Astrocyte (in vitro differentiated cells and primary cell): ENCODE data around the gene PER2. TPM values are rescaled to one million over a fixed set of nuclear protein-coding genes. Genes with fewer than 3 reads are reported as not detected.

ENCODE experiments used
- DNase-seq: peaks from one replicate; pipeline ENCODE4 v3.0.0-alpha.2; 2010; ENCODE audit warnings: low read depth
- FAIRE-seq: peaks from 2 replicates; lab custom pipeline; 2011; peaks lifted over from hg19 to GRCh38; lab: Jason Lieb, UNC
- H2AFZ ChIP-seq: 2 replicates; pipeline ENCODE4 v1.6.0; 2012; ENCODE audit warnings: low read depth, low read length, inconsistent platforms
- H3K27ac ChIP-seq: 2 replicates; pipeline ENCODE4 v1.5.1; 2011; ENCODE audit warnings: low read depth, low read length, inconsistent platforms
- H3K27me3 ChIP-seq: 2 replicates; pipeline ENCODE4 v1.6.0; 2011; ENCODE audit warnings: low read length, inconsistent platforms; ENCODE audit not compliant: insufficient read depth
- H3K36me3 ChIP-seq: 2 replicates; pipeline ENCODE4 v1.5.1; 2011; ENCODE audit warnings: low read length, inconsistent platforms; ENCODE audit not compliant: insufficient read depth
- H3K4me1 ChIP-seq: 2 replicates; pipeline ENCODE4 v1.5.1; 2011; ENCODE audit warnings: low read length, inconsistent platforms; ENCODE audit not compliant: insufficient read depth
- H3K4me2 ChIP-seq: 2 replicates; pipeline ENCODE4 v1.6.0; 2012; ENCODE audit warnings: low read length, inconsistent platforms
- H3K4me3 ChIP-seq: 2 replicates; pipeline ENCODE4 v1.5.1; 2011; ENCODE audit warnings: low read depth, mild to moderate bottlenecking, low read length, inconsistent platforms; ENCODE audit not compliant: insufficient read depth
- H3K79me2 ChIP-seq: 2 replicates; pipeline ENCODE4 v1.6.0; 2012; ENCODE audit warnings: mild to moderate bottlenecking, low read length, inconsistent platforms; ENCODE audit not compliant: insufficient read depth
- H3K9ac ChIP-seq: 2 replicates; pipeline ENCODE4 v1.6.0; 2012; ENCODE audit warnings: mild to moderate bottlenecking, low read length, inconsistent platforms
- H3K9me3 ChIP-seq: 2 replicates; pipeline ENCODE4 v1.5.1; 2012; ENCODE audit warnings: low read depth, mild to moderate bottlenecking, low read length, inconsistent platforms; ENCODE audit not compliant: insufficient read depth
- H4K20me1 ChIP-seq: 2 replicates; pipeline ENCODE4 v1.6.0; 2012; ENCODE audit warnings: low read length, inconsistent platforms; ENCODE audit not compliant: insufficient read depth
- H3K27ac Mint-ChIP-seq: one replicate; pipeline ENCODE4 v1.8.0; 2021; ENCODE audit warnings: mild to moderate bottlenecking, mixed read lengths; ENCODE audit not compliant: unreplicated experiment
- H3K27me3 Mint-ChIP-seq: one replicate; pipeline ENCODE4 v1.8.0; 2021; ENCODE audit warnings: low read depth, mixed read lengths; ENCODE audit not compliant: unreplicated experiment
- H3K36me3 Mint-ChIP-seq: one replicate; pipeline ENCODE4 v1.8.0; 2021; ENCODE audit warnings: low read depth, mixed read lengths; ENCODE audit not compliant: unreplicated experiment
- H3K4me1 Mint-ChIP-seq: one replicate; pipeline ENCODE4 v1.8.0; 2021; ENCODE audit warnings: low read depth, mixed read lengths; ENCODE audit not compliant: unreplicated experiment
- H3K4me3 Mint-ChIP-seq: one replicate; pipeline ENCODE4 v1.8.0; 2021; ENCODE audit warnings: mild to moderate bottlenecking, moderate library complexity, mixed read lengths; ENCODE audit not compliant: unreplicated experiment
- H3K9me3 Mint-ChIP-seq: one replicate; pipeline ENCODE4 v1.8.0; 2021; ENCODE audit warnings: mild to moderate bottlenecking, mixed read lengths; ENCODE audit not compliant: unreplicated experiment
- CTCF ChIP-seq: IDR thresholded peaks from 2 replicates; pipeline ENCODE4 v1.5.1; 2011; ENCODE audit warnings: low read depth, mild to moderate bottlenecking, inconsistent platforms, low read length, moderate library complexity; ENCODE audit not compliant: insufficient read depth
- EZH2 ChIP-seq: IDR thresholded peaks from 2 replicates; pipeline ENCODE4 v1.6.1; 2012; ENCODE audit warnings: mild to moderate bottlenecking, low read length, inconsistent platforms; ENCODE audit not compliant: insufficient read depth
- total RNA-seq: library from RNA; stranded (reverse); gene quantifications from 2 replicates; pipeline ENCODE4 v1.2.1, GENCODE V29; 2021

PER2 gene
- total RNA-seq, 1 donor from 2014 or later: 2.0 TPM

DNA sequence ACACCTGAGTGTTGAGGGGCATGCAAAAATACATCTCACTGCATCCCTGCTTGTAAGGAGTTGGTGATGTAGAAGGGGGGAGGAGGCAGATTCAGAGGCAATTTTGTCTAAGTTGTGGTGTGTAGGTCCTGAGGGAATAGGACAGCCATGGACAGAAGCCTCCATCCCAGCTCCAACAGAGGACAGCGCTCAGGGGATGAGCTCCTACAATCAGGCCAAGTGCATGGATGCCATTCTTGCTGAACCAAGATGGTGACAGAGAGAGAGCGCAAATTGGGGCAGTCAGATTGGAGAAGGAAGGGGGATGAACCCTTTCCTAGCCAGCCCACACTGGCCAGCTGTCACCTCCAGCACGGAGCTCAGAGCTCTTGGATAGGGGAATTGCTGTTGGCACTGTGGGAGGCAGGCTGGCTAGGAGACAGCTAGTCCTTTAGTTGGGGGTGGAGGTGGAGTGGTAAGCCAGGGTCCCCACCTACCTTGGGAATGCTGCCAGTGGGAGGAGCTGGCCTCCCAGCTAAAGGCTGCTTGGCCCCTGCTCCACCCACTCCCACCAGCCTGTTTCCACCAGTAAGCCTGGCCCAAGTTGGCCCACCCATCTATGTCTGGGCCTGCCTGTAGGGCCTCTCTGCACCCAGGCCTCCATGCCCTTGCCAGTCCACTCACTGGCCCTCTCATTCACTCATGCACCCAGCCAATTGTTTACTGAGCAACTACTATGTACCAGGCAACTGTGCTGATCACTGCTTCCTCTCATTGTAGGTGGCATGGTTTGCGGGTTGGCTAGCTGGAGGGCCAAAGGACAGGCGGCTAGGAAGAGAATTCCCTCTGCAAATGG, 2.5 kb upstream of the PER2 start:
- H4K20me1 ChIP-seq: peaks cover 7% of the 10 kb centered on the region
- Mint-ChIP-seq H3K4me1 (peaks cover 21% of the 10 kb centered on the region), H3K4me3 (no peak overlapping the region), H3K36me3 (no peaks in the 10 kb centered on the region), H3K27me3 (peaks cover 18% of the 10 kb centered on the region), H3K9me3 (no peaks in the 10 kb centered on the region), H3K27ac (no peak overlapping the region)
- no peaks in the 10 kb centered on the region for H3K27me3 ChIP-seq
- DNase-seq: no peak
- H3K4me2 ChIP-seq: no peak overlapping the region
- H3K4me3 ChIP-seq: no peak overlapping the region
- FAIRE-seq: no peak
- no peaks in the 10 kb centered on the region for H3K36me3 ChIP-seq
- H3K9ac ChIP-seq: no peak overlapping the region
- peaks cover 9% of the 10 kb centered on the region for H3K79me2 ChIP-seq
- H3K9me3 ChIP-seq: no peaks in the 10 kb centered on the region
- no peak overlapping the region for H3K27ac ChIP-seq
- no peak overlapping the region for H2AFZ ChIP-seq
- peaks cover 33% of the 10 kb centered on the region for H3K4me1 ChIP-seq
- TF ChIP-seq CTCF: no peak
- TF ChIP-seq EZH2: no peak

GRCh38 chr2:238290091-238290509, 1.7 kb upstream of the PER2 start:
- Histone ChIP-seq H3K4me1 (peaks cover 40% of the 10 kb centered on the region), H3K9me3 (no peaks in the 10 kb centered on the region), H3K4me2 (peak overlapping the region; percentile 91), H3K27me3 (no peaks in the 10 kb centered on the region), H4K20me1 (peaks cover 13% of the 10 kb centered on the region), H3K4me3 (no peak overlapping the region), H3K9ac (no peak overlapping the region), H3K79me2 (peaks cover 14% of the 10 kb centered on the region), H3K36me3 (no peaks in the 10 kb centered on the region), H2AFZ (no peak overlapping the region), H3K27ac (no peak overlapping the region)
- no peaks in the 10 kb centered on the region for H3K9me3 Mint-ChIP-seq
- peaks cover 25% of the 10 kb centered on the region for H3K4me1 Mint-ChIP-seq
- TF ChIP-seq CTCF (no peak), EZH2 (no peak)
- FAIRE-seq: no peak
- H3K27me3 Mint-ChIP-seq: peaks cover 13% of the 10 kb centered on the region
- DNase-seq: peak; percentile 43
- H3K27ac Mint-ChIP-seq: peak overlapping the region; percentile 41
- H3K36me3 Mint-ChIP-seq: no peaks in the 10 kb centered on the region
- peak overlapping the region; percentile 40 for H3K4me3 Mint-ChIP-seq

DNA sequence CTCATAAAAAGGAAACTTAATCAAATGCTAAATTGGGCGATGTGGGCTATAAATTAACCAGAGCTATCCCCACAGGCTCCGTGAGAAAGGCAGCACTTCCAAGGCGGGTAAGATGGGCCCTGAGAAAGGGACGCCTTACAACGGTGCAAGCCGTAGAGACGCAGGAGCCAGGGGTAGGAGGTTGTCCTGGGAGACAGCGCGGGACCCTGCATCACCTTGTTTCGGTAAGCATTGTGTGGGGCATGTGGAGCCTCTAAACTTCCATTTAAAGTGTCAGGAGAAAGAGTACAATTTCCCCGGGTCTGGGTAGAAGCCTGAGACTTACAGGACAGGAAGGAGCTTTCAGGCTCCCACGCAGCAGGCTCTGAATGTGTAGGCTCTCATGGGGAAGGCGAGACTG, 1.2 kb upstream of the PER2 start:
- peak overlapping the region; percentile 87 for H3K4me3 Mint-ChIP-seq
- Histone ChIP-seq H3K9me3 (no peaks in the 10 kb centered on the region), H4K20me1 (peaks cover 15% of the 10 kb centered on the region), H3K4me1 (peaks cover 40% of the 10 kb centered on the region), H3K27ac (no peak overlapping the region), H3K4me3 (peak overlapping the region; percentile 78), H3K27me3 (no peaks in the 10 kb centered on the region), H3K36me3 (no peaks in the 10 kb centered on the region), H3K79me2 (peaks cover 20% of the 10 kb centered on the region), H3K9ac (peak overlapping the region; percentile 94), H2AFZ (peak overlapping the region; percentile 81), H3K4me2 (peak overlapping the region; percentile 91)
- FAIRE-seq (no peak), DNase-seq (no peak)
- H3K9me3 Mint-ChIP-seq: no peaks in the 10 kb centered on the region
- H3K4me1 Mint-ChIP-seq: peaks cover 25% of the 10 kb centered on the region
- peaks cover 7% of the 10 kb centered on the region for H3K27me3 Mint-ChIP-seq
- no peaks in the 10 kb centered on the region for H3K36me3 Mint-ChIP-seq
- H3K27ac Mint-ChIP-seq: peak overlapping the region; percentile 41
- no peak for TF ChIP-seq CTCF
- TF ChIP-seq EZH2: no peak
